Glomerular visceral epithelial cell (primary cell): ENCODE results near the gene HBS1L.

Experiments used
- DNase-seq: peaks from one replicate; pipeline ENCODE4 v3.0.0-alpha.2; 2016; ENCODE audit errors: extremely low spot score

Gene HBS1L

GRCh38 chr6:134951494-134952263 is 102.9 kb downstream of the HBS1L start:
- DNase-seq = no peak

GRCh38 chr6:134950482-134950881 is 104.1 kb downstream of the HBS1L start:
- no peak for DNase-seq

DNA sequence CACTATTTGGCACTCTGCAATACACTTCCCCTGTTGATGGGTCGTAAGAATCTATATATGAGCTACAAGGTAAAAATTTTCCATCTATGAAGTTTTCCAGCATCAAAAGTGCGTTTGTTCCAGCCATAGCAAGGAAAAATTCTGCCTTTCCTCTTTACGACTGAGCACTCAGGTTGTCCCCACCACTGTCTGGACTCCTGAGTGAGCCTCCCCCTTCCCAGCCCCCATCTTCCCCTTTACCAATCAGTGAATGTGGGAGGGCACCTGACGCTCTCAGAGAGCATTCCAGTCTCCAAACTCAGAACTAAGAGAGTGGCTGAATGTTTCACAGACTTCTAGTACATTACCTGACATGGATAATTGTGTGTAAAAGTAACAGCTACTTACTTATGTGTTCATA is 104.7 kb downstream of the HBS1L start, which contains the start of gene ALDH8A1:
TSS of gene ALDH8A1 (minus strand) at position 175 of the 400 bp plus-strand sequence. CDS start at position 127, 48 bp downstream.
- DNase-seq = no peak

GRCh38 chr6:134948691-134949090 is 105.9 kb downstream of the HBS1L start:
- DNase-seq = no peak

DNA sequence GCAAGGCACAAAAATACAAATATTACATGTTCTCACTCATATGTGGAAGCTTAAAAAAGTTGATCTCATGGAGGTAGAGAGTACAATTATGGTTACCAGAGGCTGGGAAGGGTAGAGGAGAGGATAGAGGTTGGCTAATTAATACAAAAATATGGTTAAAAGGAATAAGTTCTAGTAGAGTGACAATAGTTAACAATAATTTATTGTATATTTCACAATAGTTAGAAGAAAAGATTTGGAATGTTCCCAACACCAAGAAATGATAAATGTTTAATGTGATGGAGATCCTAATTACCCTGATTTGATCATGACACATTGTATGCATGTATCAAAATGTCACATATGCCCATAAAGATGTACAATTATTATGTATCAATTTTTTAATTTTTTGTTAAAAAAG is 106.5 kb downstream of the HBS1L start:
- no peak for DNase-seq

- DNase-seq = no peak
Observed at GRCh38 chr6:134945045-134945444, 109.6 kb downstream of the HBS1L start.

GRCh38 chr6:134943522-134944111 is 111.0 kb downstream of the HBS1L start:
- DNase-seq = no peak

- DNase-seq = peak; percentile 50
Observed at GRCh38 chr6:134938896-134939295, 115.7 kb downstream of the HBS1L start.

DNA sequence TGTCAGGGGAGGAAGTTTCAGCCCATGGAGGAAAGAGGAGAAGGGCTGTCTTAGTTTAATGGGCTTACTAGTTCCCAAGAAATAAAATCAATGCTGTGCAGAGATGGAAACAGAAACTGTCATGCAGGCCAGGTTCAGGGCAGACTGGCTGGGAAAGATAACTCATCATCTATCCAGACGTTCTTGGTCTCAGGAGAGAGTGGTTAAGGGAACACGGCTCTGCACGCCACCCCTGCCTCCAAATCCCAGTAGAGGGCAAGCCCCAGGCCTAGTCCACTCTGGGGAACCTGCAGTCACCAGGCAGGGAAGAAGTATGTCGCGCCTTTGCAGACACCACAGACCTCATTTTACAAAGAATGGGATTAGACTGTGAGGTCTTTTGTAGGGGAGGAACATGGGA is 117.2 kb downstream of the HBS1L start:
- peak; percentile 29 for DNase-seq

DNA sequence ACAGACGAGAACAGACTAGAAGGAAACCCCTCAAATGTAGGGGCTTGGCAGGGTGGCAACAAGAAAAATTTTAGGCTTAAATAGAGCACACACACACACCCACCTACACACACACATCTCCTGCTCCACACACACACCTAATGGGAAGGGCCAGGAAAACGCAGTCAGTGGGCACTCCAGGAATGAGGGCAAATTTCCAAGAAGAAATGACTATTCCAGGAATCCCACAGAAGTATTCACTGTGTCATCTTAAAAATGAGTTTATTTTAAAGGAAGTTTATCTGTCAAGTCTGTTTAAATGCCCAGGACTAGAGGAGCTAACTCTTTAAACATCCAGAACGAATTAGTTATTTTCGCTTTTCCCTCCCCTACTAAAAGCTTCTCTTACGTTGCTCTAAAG is 117.7 kb downstream of the HBS1L start:
- peak; percentile 75 for DNase-seq

DNA sequence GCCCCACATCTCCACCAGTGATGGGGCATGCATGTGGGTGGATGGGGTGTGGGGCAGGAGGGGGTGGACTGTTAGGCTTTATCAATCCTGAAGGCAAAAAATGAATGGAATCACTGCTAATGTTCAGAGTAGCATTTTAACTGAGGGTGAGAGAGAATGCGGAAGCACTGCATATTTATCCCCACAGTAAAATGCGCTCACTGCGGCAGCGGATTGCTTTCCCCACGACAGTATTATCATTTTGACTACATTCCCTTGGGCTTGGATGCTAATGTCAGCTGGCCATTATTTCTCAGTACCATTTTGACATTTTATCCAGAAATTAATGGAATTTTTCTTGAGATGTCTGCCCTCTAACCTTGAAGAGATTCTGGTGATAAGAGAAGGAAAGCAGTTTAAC is 118.1 kb downstream of the HBS1L start:
- DNase-seq = no peak

DNA sequence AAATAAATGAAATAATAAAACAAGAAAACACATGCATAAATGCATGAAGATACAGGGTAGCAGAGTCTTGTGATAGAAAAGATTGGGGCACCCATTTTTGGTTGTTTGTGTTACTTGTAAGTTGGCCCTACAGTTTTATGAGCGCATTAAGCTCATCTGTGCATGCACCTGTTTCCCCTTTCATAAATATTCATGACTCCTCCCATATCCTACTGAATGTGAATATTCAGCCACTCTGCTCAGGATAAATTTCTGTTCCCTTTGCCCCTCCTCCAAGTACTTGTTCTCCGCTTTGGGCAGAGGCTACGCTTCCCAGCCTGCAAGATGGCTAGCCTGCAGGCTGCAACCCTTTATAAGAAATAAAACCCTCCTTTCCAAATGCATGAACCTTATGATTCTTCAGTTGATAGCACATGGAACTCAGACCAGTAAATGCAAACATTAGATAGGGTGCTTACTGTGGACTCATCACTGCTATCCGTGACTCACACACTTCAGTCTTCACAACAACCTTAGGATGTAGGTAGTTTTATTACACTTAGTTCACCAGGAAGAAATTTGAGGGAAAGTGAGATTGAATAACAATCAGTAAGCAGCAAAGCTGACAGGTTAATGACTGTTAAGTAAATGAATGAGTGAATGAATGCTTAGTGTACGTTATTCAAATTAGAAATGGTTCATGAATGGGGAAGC is 119.7 kb downstream of the HBS1L start:
- peak; percentile 37 for DNase-seq

DNA sequence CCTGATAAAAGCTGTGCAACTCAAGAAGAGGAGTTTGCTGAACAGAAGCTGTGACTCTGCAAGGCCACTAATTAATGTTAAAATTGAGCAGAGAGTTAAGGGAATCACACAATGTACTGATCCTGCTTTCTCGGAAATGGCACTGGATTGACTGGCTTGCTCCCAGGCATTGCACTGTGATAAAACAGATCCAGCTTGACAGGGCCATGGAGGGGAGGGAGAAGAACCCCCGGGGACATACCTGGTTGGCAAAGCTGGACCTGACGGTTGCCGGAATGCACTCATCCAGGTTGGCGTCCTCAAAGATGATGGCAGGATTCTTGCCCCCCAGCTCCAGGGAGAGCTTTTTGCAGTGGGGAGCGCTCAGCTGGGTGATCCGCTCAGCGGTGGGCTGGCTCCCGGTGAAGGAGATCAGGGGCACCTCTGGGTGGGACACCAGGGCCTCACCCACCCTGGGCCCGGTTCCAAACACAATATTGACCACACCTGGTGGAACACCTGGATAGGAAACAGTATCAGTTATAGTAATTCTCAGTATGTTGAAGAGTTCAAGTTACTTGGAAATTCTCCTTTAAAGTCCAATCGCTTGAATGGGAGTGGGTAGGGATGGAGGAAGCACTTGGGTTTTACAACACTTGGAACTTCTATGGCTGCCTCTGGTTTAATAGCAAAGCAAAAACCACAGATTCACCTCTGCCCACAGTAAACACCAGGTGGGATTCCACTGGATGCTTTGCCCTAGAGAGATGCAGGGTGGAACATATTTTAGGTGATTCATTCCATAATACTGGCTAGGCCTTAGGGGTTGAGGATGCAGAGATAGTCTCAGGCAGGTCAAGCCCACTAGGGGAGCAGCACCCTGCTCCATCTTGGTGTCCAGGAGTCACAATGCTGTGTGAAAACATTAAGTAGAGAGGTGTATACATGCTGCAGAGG is 121.8 kb downstream of the HBS1L start:
- DNase-seq = no peak

DNA sequence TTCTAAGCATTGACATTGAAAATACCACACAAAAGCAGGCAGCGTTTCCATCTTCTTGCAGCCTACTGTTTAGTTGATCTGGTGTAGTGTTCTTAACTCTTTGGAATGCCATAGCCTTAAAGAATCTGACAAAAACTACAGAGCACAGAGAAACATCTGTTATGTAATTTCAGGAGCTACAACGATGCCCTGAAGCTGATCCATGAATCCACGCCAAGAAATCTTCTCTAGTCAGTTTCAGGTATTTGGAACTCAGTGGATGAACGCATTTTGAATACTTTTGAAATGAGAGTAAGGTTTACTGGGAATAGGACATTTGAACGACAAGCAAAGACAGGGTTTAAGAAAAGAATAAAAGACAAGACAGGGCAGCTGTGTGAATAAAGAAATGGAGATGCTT is 122.5 kb downstream of the HBS1L start:
- no peak for DNase-seq

DNA sequence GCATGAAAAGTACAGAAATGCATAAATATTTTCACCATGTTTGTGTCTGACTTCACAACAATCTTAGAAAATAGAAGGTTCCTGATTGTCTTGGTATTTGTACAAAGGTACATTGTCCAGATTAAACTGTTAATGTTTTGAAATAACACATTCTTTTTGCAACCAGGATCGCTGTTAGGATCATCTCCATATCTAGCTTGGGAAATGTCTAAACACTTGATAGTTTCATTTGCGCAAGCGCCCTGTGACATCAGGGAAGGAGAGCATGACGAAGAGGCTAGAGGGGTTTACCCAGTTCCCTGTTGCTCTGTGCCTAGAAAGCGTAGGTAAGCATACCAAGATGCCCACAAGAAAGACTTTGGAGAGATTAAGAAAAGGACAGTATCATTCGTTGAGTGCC is 124.2 kb downstream of the HBS1L start:
- no peak for DNase-seq

DNA sequence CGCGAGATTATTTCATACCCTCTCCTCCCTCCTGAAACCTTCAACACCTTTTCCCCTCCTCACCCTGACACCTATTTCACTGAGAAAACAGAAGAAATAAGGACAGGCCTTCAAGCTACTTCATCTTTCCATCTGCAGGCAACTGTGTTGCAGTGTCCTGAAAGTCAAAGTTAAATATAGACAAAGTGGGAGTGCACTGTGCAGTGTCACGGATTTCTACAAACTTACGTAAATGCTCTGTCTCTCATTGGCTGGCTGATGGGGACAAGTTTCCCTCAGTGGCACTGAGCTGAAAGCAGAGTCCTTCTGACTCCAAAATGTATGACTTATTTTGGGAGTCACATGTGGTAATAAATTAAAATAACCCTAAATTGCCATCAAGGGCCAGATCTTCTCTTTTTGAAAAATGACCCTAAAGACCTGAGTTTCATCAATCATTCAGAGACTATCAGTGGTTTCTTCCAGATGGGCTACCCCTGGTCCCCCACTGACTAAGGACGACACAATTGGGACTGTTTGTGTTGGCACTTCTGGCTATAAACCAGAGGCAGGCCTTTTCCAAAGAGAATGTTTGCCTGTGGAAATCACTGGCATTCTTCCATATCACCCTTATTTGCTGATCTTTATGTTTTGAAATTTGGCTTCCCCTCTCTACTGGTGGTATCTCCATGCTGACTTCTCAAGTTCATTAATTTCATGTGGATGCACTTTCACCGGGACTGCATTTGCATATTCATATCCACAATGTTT is 126.3 kb downstream of the HBS1L start:
- no peak for DNase-seq

GRCh38 chr6:134925800-134926199 is 128.8 kb downstream of the HBS1L start:
- no peak for DNase-seq

- no peak for DNase-seq
Observed at GRCh38 chr6:134921721-134922261, 132.8 kb downstream of the HBS1L start.

- DNase-seq = no peak
Observed at GRCh38 chr6:134921276-134921675, 133.3 kb downstream of the HBS1L start.

DNA sequence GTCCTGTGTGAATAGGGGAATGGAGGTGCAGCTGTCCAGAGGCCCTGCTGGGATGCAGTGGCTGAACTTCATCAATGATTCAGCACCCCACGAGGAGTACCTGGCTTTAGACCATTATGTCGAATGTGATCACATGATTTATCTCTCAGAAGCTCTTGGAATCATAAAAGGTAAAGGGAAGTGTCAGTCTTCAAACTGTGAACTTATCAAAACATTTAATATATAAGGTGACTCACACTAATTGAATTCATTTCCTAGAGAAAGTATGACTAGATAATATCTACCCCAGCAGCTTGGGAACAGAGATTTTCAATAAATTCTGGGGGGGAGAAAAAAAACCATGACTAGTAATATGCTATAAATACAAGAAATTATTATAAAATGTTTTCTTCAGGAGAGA is 134.2 kb downstream of the HBS1L start:
- no peak for DNase-seq
